Smooth muscle cell (in vitro differentiated cells): ENCODE results near the gene CACNB2. TPM values are rescaled to one million over a fixed set of nuclear protein-coding genes. Genes with fewer than 3 reads are reported as not detected.

Experiments used
- DNase-seq: peaks from one replicate; lab custom pipeline; 2025; ENCODE audit not compliant: unreplicated experiment; lab: John Stamatoyannopoulos, UW
- H2AFZ ChIP-seq: fragments of 200-600 bp; sonication (generic); 2 replicates; pipeline ENCODE4 v1.6.0; 2016; ENCODE audit warnings: antibody characterized with exemption, low read depth, mild to moderate bottlenecking
- H3F3A ChIP-seq: fragments of 200-600 bp; sonication (generic); 2 replicates; pipeline ENCODE4 v1.6.0; 2017; ENCODE audit warnings: antibody characterized with exemption, low read depth
- H3K27ac ChIP-seq: fragments of 200-600 bp; sonication (generic); 2 replicates; pipeline ENCODE4 v1.5.1; 2016; ENCODE audit warnings: low read depth, mild to moderate bottlenecking
- H3K27me3 ChIP-seq: fragments of 200-600 bp; sonication (generic); 2 replicates; pipeline ENCODE4 v1.6.1; 2016; ENCODE audit warnings: low read depth, mild to moderate bottlenecking
- H3K36me3 ChIP-seq: fragments of 200-600 bp; sonication (generic); 2 replicates; pipeline ENCODE4 v1.5.1; 2016; ENCODE audit warnings: low read depth
- H3K4me1 ChIP-seq: fragments of 200-600 bp; sonication (generic); 2 replicates; pipeline ENCODE4 v1.5.1; 2016; ENCODE audit warnings: low read depth
- H3K4me2 ChIP-seq: fragments of 200-600 bp; sonication (generic); 2 replicates; pipeline ENCODE4 v1.6.0; 2016; ENCODE audit warnings: mild to moderate bottlenecking
- H3K4me3 ChIP-seq: fragments of 200-600 bp; sonication (generic); 2 replicates; pipeline ENCODE4 v1.5.1; 2016; ENCODE audit warnings: mild to moderate bottlenecking
- H3K79me2 ChIP-seq: fragments of 200-600 bp; sonication (generic); 2 replicates; pipeline ENCODE4 v1.6.0; 2016; ENCODE audit warnings: low read depth, mild to moderate bottlenecking
- H3K9ac ChIP-seq: fragments of 200-600 bp; sonication (generic); 2 replicates; pipeline ENCODE4 v1.6.0; 2016; ENCODE audit warnings: low read depth
- H3K9me3 ChIP-seq: fragments of 200-600 bp; sonication (generic); replicated peaks from 2 replicates; pipeline ENCODE4 v1.5.1; 2016; ENCODE audit warnings: low read depth
- H4K20me1 ChIP-seq: fragments of 200-600 bp; sonication (generic); 2 replicates; pipeline ENCODE4 v1.6.0; 2016; ENCODE audit warnings: low read depth
- CTCF ChIP-seq: fragments of 200-600 bp; sonication (generic); IDR thresholded peaks from 2 replicates; pipeline ENCODE4 v1.5.1; 2017; ENCODE audit warnings: borderline replicate concordance, mild to moderate bottlenecking, antibody characterized with exemption; ENCODE audit not compliant: insufficient read depth, poor library complexity, severe bottlenecking
- WGBS: methylation state at CpG from one replicate; pipeline ENCODE4 v1.1.7; 2016; ENCODE audit warnings: low lambda C conversion rate; 5-methylcytosine and 5-hydroxymethylcytosine counted together
- polyA plus RNA-seq: library from polyadenylated mRNA; unstranded; fragments of >200 nt; fragmentation: Nextera tagmentation; extraction: Ambion mirVana; gene quantifications from 2 replicates; pipeline ENCODE4 v1.2.1, GENCODE V29; 2016
- total RNA-seq: library from RNA; depleted of rRNA; stranded (reverse); fragments of >200 nt; gene quantifications from 2 replicates; pipeline ENCODE4 v1.2.3, GENCODE V29; 2014

The CACNB2 gene
- total and polyA plus RNA-seq, 2 experiments from 2014 or later = 0.04 to 1.1 TPM

GRCh38 chr10:18194634-18195033 is 54.4 kb downstream of the CACNB2 start:
- WGBS = 80% methylated on average over 2 of the region's 2 CpGs
- no peak for DNase-seq

GRCh38 chr10:18195060-18195799 is 55.0 kb downstream of the CACNB2 start:
- Histone ChIP-seq H3K4me3 (no peak overlapping the region), H3K4me2 (no peak overlapping the region), H3K36me3 (no peaks in the 10 kb centered on the region), H3F3A (no peaks in the 10 kb centered on the region), H3K27me3 (peaks cover 9% of the 10 kb centered on the region), H3K79me2 (no peaks in the 10 kb centered on the region), H3K4me1 (peaks cover 8% of the 10 kb centered on the region), H3K27ac (no peak overlapping the region), H2AFZ (no peak overlapping the region), H4K20me1 (no peaks in the 10 kb centered on the region), H3K9me3 (no peaks in the 10 kb centered on the region), H3K9ac (no peak overlapping the region)
- no peak for DNase-seq
- no peak for TF ChIP-seq CTCF
- 49% methylated on average over 10 of the region's 10 CpGs for WGBS

More at GRCh38 chr10:18194634-18195033, 54.4 kb downstream of the CACNB2 start:
- Histone ChIP-seq H3K27ac (no peak overlapping the region), H3K4me1 (peaks cover 8% of the 10 kb centered on the region), H4K20me1 (no peaks in the 10 kb centered on the region), H3K4me2 (no peak overlapping the region), H3K4me3 (no peak overlapping the region), H3K9me3 (no peaks in the 10 kb centered on the region), H3K9ac (no peak overlapping the region), H3K27me3 (peaks cover 15% of the 10 kb centered on the region), H2AFZ (no peak overlapping the region), H3K79me2 (no peaks in the 10 kb centered on the region), H3K36me3 (no peaks in the 10 kb centered on the region), H3F3A (no peaks in the 10 kb centered on the region)
- TF ChIP-seq CTCF = no peak

- TF ChIP-seq CTCF = no peak
- Histone ChIP-seq H4K20me1 (no peaks in the 10 kb centered on the region), H3F3A (no peaks in the 10 kb centered on the region), H3K9me3 (no peaks in the 10 kb centered on the region), H3K79me2 (no peaks in the 10 kb centered on the region), H3K4me2 (no peak overlapping the region), H3K27me3 (peaks cover 3% of the 10 kb centered on the region), H3K4me3 (no peak overlapping the region), H3K27ac (no peak overlapping the region), H3K4me1 (peaks cover 8% of the 10 kb centered on the region), H3K9ac (no peak overlapping the region), H2AFZ (no peak overlapping the region), H3K36me3 (no peaks in the 10 kb centered on the region)
- no peak for DNase-seq
- 36% methylated on average over 2 of the region's 2 CpGs for WGBS
Measured at GRCh38 chr10:18196806-18197550, 56.8 kb downstream of the CACNB2 start.
